ENCODE measurements around the gene IRS2.

Gene IRS2

GRCh38 chr13:109784590-109785140 lies 1.7 kb downstream of the IRS2 start:
- H4K8ac ChIP-seq (ENCODE audit: low read length) = peak overlapping the region; percentile 91
- no peak overlapping the region for H3K27ac ChIP-seq (ENCODE audit: low read length, poor library complexity, severe bottlenecking)
- H4K91ac ChIP-seq (ENCODE audit: low read length) = peak overlapping the region; percentile 94
- peak overlapping the region in 1 of 2 experiments; percentile 80 for H2BK12ac ChIP-seq (ENCODE audit: low read length in 2 of 2)
- WGBS = under 1% methylated on average over 37 of the region's 83 CpGs
- H3K9ac ChIP-seq (ENCODE audit: low read length) = peak overlapping the region; percentile 64
- H3K9me3 ChIP-seq (ENCODE audit: control insufficient read depth, low read length) = no peaks in the 10 kb centered on the region
- peak overlapping the region; percentile 53 to 75 for H3K4ac ChIP-seq (ENCODE audit: low read depth in 1 of 2, low read length in 2 of 2)
- H3K36me3 ChIP-seq (ENCODE audit: control insufficient read depth in 1 of 2, insufficient read depth in 2 of 2, low read depth in 1 of 2, low read length in 2 of 2) = peaks cover 19 to 35% of the 10 kb centered on the region in 2 experiments
- peaks cover 36% of the 10 kb centered on the region for H3K4me1 ChIP-seq (ENCODE audit: control insufficient read depth, insufficient read depth, low read depth, low read length)
- peak overlapping the region; percentile 34 for H2BK120ac ChIP-seq (ENCODE audit: low read depth, low read length)
- no peak overlapping the region for H2BK5ac ChIP-seq (ENCODE audit: low read depth, low read length, poor library complexity, severe bottlenecking)
- peak overlapping the region in 1 of 2 experiments; percentile 97 for H3K14ac ChIP-seq (ENCODE audit: low read length in 2 of 2)
- peaks cover 24% of the 10 kb centered on the region for H3K79me1 ChIP-seq (replicated peaks; ENCODE audit: low read length, poor library complexity, severe bottlenecking)
- peak overlapping the region; percentile 76 to 79 for H3K4me3 ChIP-seq (ENCODE audit: insufficient read depth in 1 of 2, low read depth in 1 of 2, low read length in 2 of 2)
- no peak overlapping the region for H2AK5ac ChIP-seq (ENCODE audit: low read length, severe bottlenecking)
- H2BK15ac ChIP-seq (ENCODE audit: low read depth, poor library complexity, severe bottlenecking) = peak overlapping the region; percentile 90
- H2AFZ ChIP-seq (ENCODE audit: low read depth, low read length) = peak overlapping the region; percentile 58
- peak overlapping the region; percentile 92 for H3K4me2 ChIP-seq (ENCODE audit: low read length, poor library complexity, severe bottlenecking)
- DNase-seq = peak; percentile 77
- peak overlapping the region; percentile 89 to 93 for H3K18ac ChIP-seq (ENCODE audit: low read depth in 1 of 2, low read length in 2 of 2)
- peak overlapping the region; percentile 79 to 94 for H3K23ac ChIP-seq (ENCODE audit: low read length in 2 of 2)
- H3K27me3 ChIP-seq (ENCODE audit: control insufficient read depth in 1 of 2, insufficient read depth in 1 of 2, low read length in 2 of 2) = no peaks in the 10 kb centered on the region

GRCh38 chr13:109783815-109784589 lies 2.4 kb downstream of the IRS2 start:
- Histone ChIP-seq H3K27ac (ENCODE audit: low read length, poor library complexity, severe bottlenecking) (no peak overlapping the region), H2BK120ac (ENCODE audit: low read depth, low read length) (peak overlapping the region; percentile 34), H2BK12ac (ENCODE audit: low read length in 2 of 2) (peak overlapping the region in 1 of 2 experiments; percentile 80), H3K27me3 (ENCODE audit: control insufficient read depth in 1 of 2, insufficient read depth in 1 of 2, low read length in 2 of 2) (no peaks in the 10 kb centered on the region), H4K8ac (ENCODE audit: low read length) (peak overlapping the region; percentile 91), H3K4me2 (ENCODE audit: low read length, poor library complexity, severe bottlenecking) (peak overlapping the region; percentile 88), H3K14ac (ENCODE audit: low read length in 2 of 2) (peak overlapping the region in 1 of 2 experiments; percentile 97), H3K4ac (ENCODE audit: low read depth in 1 of 2, low read length in 2 of 2) (peak overlapping the region; percentile 53 to 75), H2AFZ (ENCODE audit: low read depth, low read length) (peak overlapping the region; percentile 58), H3K4me3 (ENCODE audit: insufficient read depth in 1 of 2, low read depth in 1 of 2, low read length in 2 of 2) (peak overlapping the region; percentile 55 to 72), H3K79me1 (replicated peaks; ENCODE audit: low read length, poor library complexity, severe bottlenecking) (peaks cover 26% of the 10 kb centered on the region), H3K18ac (ENCODE audit: low read depth in 1 of 2, low read length in 2 of 2) (peak overlapping the region; percentile 89 to 93), H3K9ac (ENCODE audit: low read length) (peak overlapping the region; percentile 45), H2BK5ac (ENCODE audit: low read depth, low read length, poor library complexity, severe bottlenecking) (no peak overlapping the region), H3K9me3 (ENCODE audit: control insufficient read depth, low read length) (no peaks in the 10 kb centered on the region), H3K36me3 (ENCODE audit: control insufficient read depth in 1 of 2, insufficient read depth in 2 of 2, low read depth in 1 of 2, low read length in 2 of 2) (peaks cover 23 to 35% of the 10 kb centered on the region in 2 experiments), H3K23ac (ENCODE audit: low read length in 2 of 2) (peak overlapping the region; percentile 79 to 94), H2BK15ac (ENCODE audit: low read depth, poor library complexity, severe bottlenecking) (peak overlapping the region; percentile 90), H2AK5ac (ENCODE audit: low read length, severe bottlenecking) (no peak overlapping the region), H3K4me1 (ENCODE audit: control insufficient read depth, insufficient read depth, low read depth, low read length) (peaks cover 38% of the 10 kb centered on the region), H4K91ac (ENCODE audit: low read length) (peak overlapping the region; percentile 94)
- WGBS = 31% methylated on average over 67 of the region's 81 CpGs
- DNase-seq = peak; percentile 48

- no peak overlapping the region for H3K14ac ChIP-seq (ENCODE audit: low read length in 2 of 2)
- no peak overlapping the region for H2AFZ ChIP-seq (ENCODE audit: low read depth, low read length)
- H3K23ac ChIP-seq (ENCODE audit: low read length in 2 of 2) = peak overlapping the region in 1 of 2 experiments; percentile 9
- H2BK15ac ChIP-seq (ENCODE audit: low read depth, poor library complexity, severe bottlenecking) = peak overlapping the region; percentile 57
- no peak overlapping the region for H3K27ac ChIP-seq (ENCODE audit: low read length, poor library complexity, severe bottlenecking)
- H3K79me1 ChIP-seq (replicated peaks; ENCODE audit: low read length, poor library complexity, severe bottlenecking) = peaks cover 28% of the 10 kb centered on the region
- H3K4me3 ChIP-seq (ENCODE audit: insufficient read depth in 1 of 2, low read depth in 1 of 2, low read length in 2 of 2) = no peak overlapping the region
- H3K4me2 ChIP-seq (ENCODE audit: low read length, poor library complexity, severe bottlenecking) = no peak overlapping the region
- peak overlapping the region in 1 of 2 experiments; percentile 46 for H3K4ac ChIP-seq (ENCODE audit: low read depth in 1 of 2, low read length in 2 of 2)
- peak overlapping the region; percentile 73 for H4K91ac ChIP-seq (ENCODE audit: low read length)
- H2BK120ac ChIP-seq (ENCODE audit: low read depth, low read length) = no peak overlapping the region
- no peak overlapping the region for H3K9ac ChIP-seq (ENCODE audit: low read length)
- no peak overlapping the region for H2AK5ac ChIP-seq (ENCODE audit: low read length, severe bottlenecking)
- 65% methylated on average over 29 of the region's 29 CpGs for WGBS
- peak overlapping the region in 1 of 2 experiments; percentile 34 for H3K18ac ChIP-seq (ENCODE audit: low read depth in 1 of 2, low read length in 2 of 2)
- peak overlapping the region; percentile 91 for H4K8ac ChIP-seq (ENCODE audit: low read length)
- H3K9me3 ChIP-seq (ENCODE audit: control insufficient read depth, low read length) = no peaks in the 10 kb centered on the region
- no peaks in the 10 kb centered on the region for H3K27me3 ChIP-seq (ENCODE audit: control insufficient read depth in 1 of 2, insufficient read depth in 1 of 2, low read length in 2 of 2)
- peaks cover 23 to 35% of the 10 kb centered on the region in 2 experiments for H3K36me3 ChIP-seq (ENCODE audit: control insufficient read depth in 1 of 2, insufficient read depth in 2 of 2, low read depth in 1 of 2, low read length in 2 of 2)
- DNase-seq = no peak
- no peak overlapping the region for H2BK12ac ChIP-seq (ENCODE audit: low read length in 2 of 2)
- H2BK5ac ChIP-seq (ENCODE audit: low read depth, low read length, poor library complexity, severe bottlenecking) = no peak overlapping the region
- H3K4me1 ChIP-seq (ENCODE audit: control insufficient read depth, insufficient read depth, low read depth, low read length) = peaks cover 38% of the 10 kb centered on the region
These were observed 3.0 kb downstream of the IRS2 start for GRCh38 chr13:109783447-109783814.

- Histone ChIP-seq H3K9me3 (ENCODE audit: control insufficient read depth, low read length) (no peaks in the 10 kb centered on the region), H3K4me2 (ENCODE audit: low read length, poor library complexity, severe bottlenecking) (no peak overlapping the region), H3K4ac (ENCODE audit: low read depth in 1 of 2, low read length in 2 of 2) (no peak overlapping the region), H2BK5ac (ENCODE audit: low read depth, low read length, poor library complexity, severe bottlenecking) (no peak overlapping the region), H2BK120ac (ENCODE audit: low read depth, low read length) (no peak overlapping the region), H3K36me3 (ENCODE audit: control insufficient read depth in 1 of 2, insufficient read depth in 2 of 2, low read depth in 1 of 2, low read length in 2 of 2) (peaks cover 23 to 35% of the 10 kb centered on the region in 2 experiments), H3K4me1 (ENCODE audit: control insufficient read depth, insufficient read depth, low read depth, low read length) (peaks cover 39% of the 10 kb centered on the region), H4K91ac (ENCODE audit: low read length) (no peak overlapping the region), H2AK5ac (ENCODE audit: low read length, severe bottlenecking) (no peak overlapping the region), H4K8ac (ENCODE audit: low read length) (peak overlapping the region; percentile 54), H3K9ac (ENCODE audit: low read length) (no peak overlapping the region), H3K23ac (ENCODE audit: low read length in 2 of 2) (no peak overlapping the region), H3K27me3 (ENCODE audit: control insufficient read depth in 1 of 2, insufficient read depth in 1 of 2, low read length in 2 of 2) (no peaks in the 10 kb centered on the region), H2AFZ (ENCODE audit: low read depth, low read length) (no peak overlapping the region), H3K27ac (ENCODE audit: low read length, poor library complexity, severe bottlenecking) (no peak overlapping the region), H3K14ac (ENCODE audit: low read length in 2 of 2) (no peak overlapping the region), H3K18ac (ENCODE audit: low read depth in 1 of 2, low read length in 2 of 2) (no peak overlapping the region), H2BK12ac (ENCODE audit: low read length in 2 of 2) (no peak overlapping the region), H3K4me3 (ENCODE audit: insufficient read depth in 1 of 2, low read depth in 1 of 2, low read length in 2 of 2) (no peak overlapping the region), H3K79me1 (replicated peaks; ENCODE audit: low read length, poor library complexity, severe bottlenecking) (peaks cover 28% of the 10 kb centered on the region), H2BK15ac (ENCODE audit: low read depth, poor library complexity, severe bottlenecking) (no peak overlapping the region)
- 97% methylated on average over 72 of the region's 72 CpGs for WGBS
- DNase-seq = no peak
These were observed 3.5 kb downstream of the IRS2 start for GRCh38 chr13:109782823-109783431.

All from mesenchymal stem cell (in vitro differentiated cells and primary cell).